Activated CD8-positive, alpha-beta T cell treated with anti-CD3 and anti-CD28 coated beads, Interleukin-2, amount 10 ng/mL, durations not matched to agents 7 days and 5 days (primary cell): Measurements from ENCODE around the gene SEC14L2. TPM values are rescaled to one million over a fixed set of nuclear protein-coding genes. Genes with fewer than 3 reads are reported as not detected.
A peak's percentile ranks its signal among the peaks of the same experiment; 100 is the strongest.
"Not testable (repeated sequence)": the region's sequence is repeated elsewhere in the genome, so short reads cannot be mapped to it uniquely, and the experiment has no call there.

ENCODE experiments used
- ATAC-seq: fragments of 150-1000 bp; cut with Tn5 transposase; one replicate; pipeline ENCODE4 v1.10.0; 2021; ENCODE audit warnings: moderate library complexity
- CTCF ChIA-PET: fragments of 350-600 bp; sonication (Branson Sonifier 250); formaldehyde crosslinking; loops from one replicate; lab custom pipeline; 2021; ENCODE audit warnings: antibody characterized with exemption; lab: Charles Lee
- POLR2A ChIA-PET: fragments of 350-600 bp; sonication (Branson Sonifier 250); formaldehyde crosslinking; loops from one replicate; lab custom pipeline; 2021; ENCODE audit warnings: antibody characterized with exemption; lab: Charles Lee
- DNase-seq: peaks from one replicate; pipeline ENCODE4 v3.0.0-alpha.2; 2020
- H3K27ac Mint-ChIP-seq: one replicate; pipeline ENCODE4 v1.8.0; 2021; ENCODE audit warnings: mild to moderate bottlenecking, mixed read lengths
- H3K27me3 Mint-ChIP-seq: one replicate; pipeline ENCODE4 v1.8.0; 2021; ENCODE audit warnings: low read depth, mixed read lengths
- H3K36me3 Mint-ChIP-seq: one replicate; pipeline ENCODE4 v1.8.0; 2021; ENCODE audit warnings: low read depth, mixed read lengths
- H3K4me1 Mint-ChIP-seq: one replicate; pipeline ENCODE4 v1.8.0; 2021; ENCODE audit warnings: low read depth, mixed read lengths
- H3K4me3 Mint-ChIP-seq: one replicate; pipeline ENCODE4 v1.8.0; 2021; ENCODE audit warnings: mild to moderate bottlenecking, mixed read lengths
- H3K9me3 Mint-ChIP-seq: one replicate; pipeline ENCODE4 v1.8.0; 2022; ENCODE audit warnings: mixed read lengths; ENCODE audit not compliant: insufficient read depth
- total RNA-seq, 2 experiments: library from RNA; stranded (reverse); gene quantifications; one replicate each; pipeline ENCODE4 v1.2.3, GENCODE V29; 2021

The SEC14L2 gene
- total RNA-seq, 2 experiments from 2014 or later: 9.7 to 13.1 TPM

DNA sequence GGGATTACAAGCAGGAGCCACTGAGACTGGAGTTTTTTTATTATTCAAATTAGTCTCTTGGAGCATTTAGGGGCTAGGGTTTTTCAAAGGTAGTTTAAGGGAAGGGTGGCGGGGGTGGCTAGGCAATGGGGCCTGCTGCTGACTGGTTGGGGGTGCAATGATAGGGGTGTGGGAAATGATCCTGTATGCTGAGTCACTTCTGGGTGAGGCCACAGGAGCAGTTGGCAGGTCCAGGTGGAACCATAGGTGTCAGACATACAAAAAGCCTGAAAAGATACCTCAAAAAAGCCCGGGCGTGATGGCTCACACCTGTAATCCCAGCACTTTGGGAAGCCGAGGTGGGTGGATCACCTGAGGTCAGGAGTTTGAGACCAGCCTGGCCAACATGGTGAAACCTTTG, 42.4 kb downstream of the SEC14L2 start:
- DNase-seq (no peak), ATAC-seq (no peak)
- no peak overlapping the region for H3K27ac Mint-ChIP-seq
- H3K4me1 Mint-ChIP-seq: peaks cover 42% of the 10 kb centered on the region
- peaks cover 12% of the 10 kb centered on the region for H3K9me3 Mint-ChIP-seq
- ChIA-PET CTCF (interaction anchor here (0.6 to 4.9 kb wide), 2 partner anchors 13 to 121 kb away, joined by 3 to 61 read pairs; partner anchors contain the start of gene MTFP1), POLR2A (interaction anchor here (7.1 kb wide), 1 partner anchor 14 kb away, joined by 39 read pairs; the partner anchor contains the start of gene MTFP1)
- H3K36me3 Mint-ChIP-seq: peaks cover 27% of the 10 kb centered on the region
- H3K27me3 Mint-ChIP-seq: peaks cover 21% of the 10 kb centered on the region
- no peak overlapping the region for H3K4me3 Mint-ChIP-seq

DNA sequence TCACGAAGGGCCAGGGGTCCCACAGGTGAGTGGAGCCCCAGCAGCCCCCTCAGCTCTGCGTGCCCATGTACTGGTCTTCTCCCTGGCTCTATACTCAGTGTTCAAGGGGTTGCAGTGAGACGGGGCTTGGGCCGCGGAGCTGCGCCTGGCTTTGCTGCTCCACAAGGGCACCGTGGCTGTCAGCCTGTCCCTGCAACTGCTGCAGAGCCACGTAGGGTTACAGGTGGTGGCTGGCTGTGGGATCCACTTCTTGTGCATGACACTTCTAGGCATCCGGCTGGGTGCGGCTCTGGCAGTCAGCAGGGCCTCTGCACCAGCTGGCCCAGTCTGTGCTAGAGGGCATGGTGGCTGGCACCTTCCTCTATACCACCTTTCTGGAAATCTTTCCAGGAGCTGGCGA, 43.0 kb downstream of the SEC14L2 start:
- POLR2A ChIA-PET: no interaction called here
- DNase-seq: no peak
- peaks cover 22% of the 10 kb centered on the region for H3K36me3 Mint-ChIP-seq
- H3K27ac Mint-ChIP-seq: no peak overlapping the region
- H3K4me1 Mint-ChIP-seq: peaks cover 40% of the 10 kb centered on the region
- H3K4me3 Mint-ChIP-seq: no peak overlapping the region
- ATAC-seq: no peak
- CTCF ChIA-PET: no interaction called here
- H3K27me3 Mint-ChIP-seq: peaks cover 21% of the 10 kb centered on the region
- peaks cover 12% of the 10 kb centered on the region for H3K9me3 Mint-ChIP-seq

DNA sequence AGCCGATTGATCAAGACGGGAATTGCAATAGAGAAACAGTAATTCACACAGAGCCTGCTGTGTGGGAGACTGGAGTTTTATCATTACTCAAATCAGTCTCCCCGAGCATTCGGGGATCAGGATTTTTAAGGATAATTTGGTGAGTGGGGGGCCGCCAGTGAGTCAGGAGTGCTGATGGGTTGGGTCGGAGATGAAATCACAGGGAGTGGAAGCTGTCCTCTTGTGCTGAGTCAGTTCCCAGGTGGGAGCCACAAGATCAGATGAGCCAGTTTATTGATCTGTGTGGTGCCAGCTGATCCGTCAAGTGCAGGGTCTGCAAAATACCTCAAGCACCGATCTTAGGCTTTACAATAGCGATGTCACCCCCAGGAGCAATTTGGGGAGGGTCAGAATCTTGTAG, 44.3 kb downstream of the SEC14L2 start:
- Mint-ChIP-seq H3K27ac (peak overlapping the region; percentile 57), H3K4me3 (no peak overlapping the region), H3K4me1 (peaks cover 34% of the 10 kb centered on the region), H3K36me3 (peaks cover 12% of the 10 kb centered on the region), H3K9me3 (peaks cover 8% of the 10 kb centered on the region), H3K27me3 (peaks cover 25% of the 10 kb centered on the region)
- CTCF ChIA-PET: no interaction called here
- POLR2A ChIA-PET: no interaction called here
- ATAC-seq (no peak), DNase-seq (no peak)

DNA sequence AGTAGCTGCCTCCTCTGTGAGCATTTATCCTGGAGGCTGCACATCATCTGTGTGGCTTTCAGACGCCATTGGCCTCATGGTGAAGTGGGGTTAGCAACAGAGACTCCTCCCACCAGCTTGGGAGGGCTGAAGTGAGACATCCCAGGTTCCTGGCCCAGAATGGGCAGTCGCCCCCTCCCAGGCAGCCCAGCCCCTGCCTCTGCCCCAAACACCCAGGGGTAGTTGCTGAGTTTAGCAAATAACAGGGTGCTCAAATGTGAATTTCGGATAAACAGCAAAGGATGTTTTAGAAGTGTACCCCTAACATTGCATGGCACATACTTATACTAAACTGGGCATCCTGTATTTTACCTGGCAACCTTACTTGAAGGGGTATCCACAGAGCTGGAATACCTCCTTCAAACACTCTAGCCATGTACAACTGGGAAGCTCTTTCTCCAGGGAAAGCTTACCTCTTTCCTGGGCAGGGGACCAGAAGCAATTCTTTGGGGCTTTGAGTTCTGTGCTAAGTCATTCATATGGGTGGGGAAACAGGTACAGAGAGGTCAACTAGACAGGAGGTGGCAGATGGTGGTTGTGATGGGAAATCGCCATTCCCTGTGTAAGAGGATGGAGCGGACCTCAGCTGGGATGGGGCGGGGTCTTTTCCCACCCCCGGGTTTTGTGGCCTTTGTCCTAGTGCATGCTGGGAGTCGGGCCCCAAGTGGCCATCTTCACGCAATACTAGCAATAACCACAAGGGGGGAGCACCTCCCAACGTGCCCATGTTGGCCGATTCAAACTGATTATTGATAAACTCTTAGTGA, 48.0 kb downstream of the SEC14L2 start:
- no peak overlapping the region for H3K27ac Mint-ChIP-seq
- peak; percentile 70 for DNase-seq
- H3K4me1 Mint-ChIP-seq: peaks cover 32% of the 10 kb centered on the region
- H3K36me3 Mint-ChIP-seq: peaks cover 8% of the 10 kb centered on the region
- peaks cover 18% of the 10 kb centered on the region for H3K27me3 Mint-ChIP-seq
- peaks cover 8% of the 10 kb centered on the region for H3K9me3 Mint-ChIP-seq
- ChIA-PET POLR2A (no interaction called here), CTCF (interaction anchor here (0.6 to 4.2 kb wide), 20 partner anchors 8 to 190 kb away, joined by 3 to 44 read pairs (median 5); partner anchors contain the start of genes MTFP1, SEC14L2 and SLC35E4)
- H3K4me3 Mint-ChIP-seq: no peak overlapping the region
- peak; percentile 43 for ATAC-seq

DNA sequence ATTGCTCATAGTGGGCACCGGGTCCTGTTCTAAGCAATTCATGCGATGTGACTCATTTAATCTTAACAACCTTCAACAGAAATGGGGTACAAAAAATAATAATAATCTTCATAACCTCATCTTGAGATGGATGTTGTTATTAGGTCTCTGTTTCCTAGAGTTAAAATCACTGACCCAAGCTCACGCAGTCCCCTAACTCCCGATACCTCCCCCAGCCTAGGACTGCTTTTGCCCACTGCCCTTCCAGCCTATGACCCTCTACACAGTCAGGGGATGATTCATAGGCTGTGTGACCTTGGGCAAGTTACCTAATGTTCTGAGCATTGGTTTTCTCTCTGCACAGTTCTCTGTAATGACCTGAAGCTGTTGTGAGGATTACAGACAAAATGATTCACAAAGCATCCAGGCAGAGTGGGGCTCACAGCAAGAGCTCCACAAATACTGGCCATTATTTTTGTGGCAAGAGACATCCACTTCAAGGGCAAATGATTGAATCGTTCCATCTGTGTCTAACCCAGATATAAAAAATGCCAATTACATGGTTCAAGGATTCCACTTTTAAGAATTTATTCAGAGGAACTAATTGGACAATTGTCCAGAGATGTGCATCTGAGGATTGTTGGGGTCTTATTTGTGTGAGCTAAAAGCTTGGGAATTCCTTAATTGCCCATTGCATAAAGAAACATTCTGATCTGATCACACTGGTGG, 48.8 kb downstream of the SEC14L2 start:
- H3K27ac Mint-ChIP-seq: no peak overlapping the region
- peaks cover 8% of the 10 kb centered on the region for H3K36me3 Mint-ChIP-seq
- peaks cover 19% of the 10 kb centered on the region for H3K27me3 Mint-ChIP-seq
- H3K9me3 Mint-ChIP-seq: peaks cover 8% of the 10 kb centered on the region
- H3K4me3 Mint-ChIP-seq: no peak overlapping the region
- no peak for ATAC-seq
- DNase-seq: no peak
- H3K4me1 Mint-ChIP-seq: peaks cover 32% of the 10 kb centered on the region
- ChIA-PET CTCF (interaction anchor here (0.7 to 4.2 kb wide), 15 partner anchors 8 to 309 kb away, joined by 3 to 44 read pairs (median 4); partner anchors contain the start of genes CASTOR1 and MTFP1), POLR2A (no interaction called here)

DNA sequence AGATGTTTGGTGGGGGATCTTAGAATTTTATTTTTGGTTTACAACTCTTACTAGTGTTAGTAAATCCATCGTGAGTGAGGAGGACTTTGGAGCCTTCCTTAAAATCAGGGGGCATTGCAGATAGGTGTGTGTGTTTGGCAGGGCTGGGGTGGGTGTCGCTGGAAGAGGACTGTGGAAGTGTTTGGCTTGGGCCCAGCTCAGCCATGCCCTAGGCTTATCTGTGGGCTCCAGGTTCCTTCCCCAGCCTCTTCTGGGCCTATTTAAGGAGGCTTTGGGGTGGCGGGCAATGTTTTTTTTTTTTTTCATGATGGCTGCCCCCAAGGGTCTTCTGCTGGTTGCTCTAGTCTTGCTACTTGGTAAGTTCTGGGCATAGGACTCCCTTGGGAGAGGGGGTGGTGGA, 50.8 kb downstream of the SEC14L2 start:
- peaks cover 21% of the 10 kb centered on the region for H3K27me3 Mint-ChIP-seq
- DNase-seq (no peak), ATAC-seq (no peak)
- H3K9me3 Mint-ChIP-seq: no peaks in the 10 kb centered on the region
- no peak overlapping the region for H3K27ac Mint-ChIP-seq
- ChIA-PET CTCF (interaction anchor here (0.7 kb wide), 1 partner anchor 11 kb away, joined by 3 read pairs; no protein-coding TSS in a partner anchor), POLR2A (no interaction called here)
- H3K4me1 Mint-ChIP-seq: peaks cover 19% of the 10 kb centered on the region
- H3K36me3 Mint-ChIP-seq: no peaks in the 10 kb centered on the region
- no peak overlapping the region for H3K4me3 Mint-ChIP-seq

DNA sequence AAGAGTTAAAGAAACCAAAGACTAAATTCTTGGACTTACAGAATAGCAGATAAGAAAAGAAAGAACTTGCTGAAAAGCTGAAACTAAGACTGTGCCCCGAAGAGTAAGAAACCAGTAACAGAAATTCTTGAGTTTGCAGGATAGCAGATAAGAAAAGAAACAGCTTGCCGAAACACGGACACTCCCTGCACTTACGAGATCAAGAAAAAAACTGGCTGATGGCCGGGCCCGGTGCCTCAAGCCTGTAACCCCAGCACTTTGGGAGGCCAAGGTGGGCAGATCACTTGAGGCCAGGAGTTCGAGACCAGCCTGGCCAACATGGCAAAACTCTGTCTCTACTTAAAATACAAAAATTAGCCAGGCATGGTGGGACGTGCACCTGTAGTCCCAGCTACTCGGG, 54.7 kb downstream of the SEC14L2 start:
- H3K4me1 Mint-ChIP-seq, CTCF ChIA-PET, ATAC-seq, H3K27ac Mint-ChIP-seq, H3K4me3 Mint-ChIP-seq, H3K36me3 Mint-ChIP-seq, H3K9me3 Mint-ChIP-seq, POLR2A ChIA-PET, DNase-seq: not testable (repeated sequence)
- H3K27me3 Mint-ChIP-seq: peaks cover 14% of the 10 kb centered on the region

DNA sequence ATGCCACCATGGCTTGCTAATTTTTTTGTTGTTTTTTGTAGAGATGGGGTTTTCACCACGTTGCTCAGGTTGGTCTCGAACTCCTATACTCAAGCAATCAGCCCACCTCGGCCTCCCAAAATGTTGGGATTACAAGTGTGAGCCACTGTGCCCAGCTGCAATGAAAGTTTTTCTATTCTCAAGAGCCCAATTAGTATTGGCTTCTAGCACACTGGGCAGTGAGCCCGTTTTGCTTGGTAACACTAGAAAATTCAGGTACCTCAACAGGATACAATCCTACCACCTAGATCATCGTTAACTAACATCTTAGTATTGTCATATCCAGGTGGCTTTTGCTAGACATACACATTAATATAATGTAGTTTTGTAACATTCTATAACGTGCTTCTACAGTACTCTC, 56.0 kb downstream of the SEC14L2 start:
- H3K9me3 Mint-ChIP-seq: no peaks in the 10 kb centered on the region
- ChIA-PET POLR2A (no interaction called here), CTCF (interaction anchor here (1.6 to 2.3 kb wide), 2 partner anchors 8 to 33 kb away, joined by 7 to 13 read pairs; no protein-coding TSS in a partner anchor)
- H3K27me3 Mint-ChIP-seq: peaks cover 15% of the 10 kb centered on the region
- H3K4me3 Mint-ChIP-seq: no peak overlapping the region
- H3K4me1 Mint-ChIP-seq: no peaks in the 10 kb centered on the region
- DNase-seq (no peak), ATAC-seq (no peak)
- H3K27ac Mint-ChIP-seq: no peak overlapping the region
- H3K36me3 Mint-ChIP-seq: no peaks in the 10 kb centered on the region

DNA sequence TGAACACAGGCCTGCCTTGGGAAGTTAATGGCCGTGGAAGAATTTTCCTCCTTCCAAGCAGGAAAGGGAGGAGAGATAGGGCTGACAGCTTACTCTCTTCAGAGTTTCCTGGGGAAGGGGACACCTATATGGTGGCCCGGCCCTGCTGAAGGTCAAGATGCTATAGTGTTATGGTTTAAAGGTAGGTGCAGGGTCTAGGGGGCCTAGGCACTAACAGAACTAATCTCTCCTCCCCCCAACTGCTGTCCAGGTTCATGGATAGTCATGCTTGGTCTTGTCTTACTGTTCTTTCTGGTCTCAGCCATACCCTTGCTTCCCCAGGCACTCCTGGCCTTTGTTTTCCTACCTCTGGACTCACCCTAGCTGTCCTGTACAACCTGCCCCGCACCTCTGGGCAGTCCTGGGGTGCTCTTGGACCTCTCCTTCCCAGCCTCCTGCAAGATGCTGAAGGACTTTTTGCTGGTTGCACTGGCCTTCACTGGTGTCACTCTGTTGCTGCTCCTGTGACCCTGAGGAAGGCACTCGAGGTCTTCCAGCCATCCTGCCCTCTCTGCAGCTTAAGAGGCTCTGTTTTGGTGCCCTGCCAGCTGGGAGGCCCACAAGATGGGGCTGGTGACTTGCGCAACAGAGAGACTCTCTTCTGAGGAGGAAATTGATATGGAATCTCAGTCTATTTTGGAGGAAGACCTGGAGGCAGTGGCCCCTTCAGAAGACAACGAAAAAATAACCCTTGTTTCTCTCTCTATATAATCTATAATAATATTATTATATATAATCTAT, 57.1 kb downstream of the SEC14L2 start:
- POLR2A ChIA-PET: no interaction called here
- ATAC-seq: peak; percentile 57
- Mint-ChIP-seq H3K27ac (no peak overlapping the region), H3K4me3 (no peak overlapping the region), H3K9me3 (no peaks in the 10 kb centered on the region), H3K36me3 (no peaks in the 10 kb centered on the region), H3K27me3 (peaks cover 15% of the 10 kb centered on the region), H3K4me1 (no peaks in the 10 kb centered on the region)
- peak; percentile 61 for DNase-seq
- CTCF ChIA-PET: interaction anchor here (1.6 to 2.3 kb wide), 2 partner anchors 9 to 32 kb away, joined by 7 to 13 read pairs; no protein-coding TSS in a partner anchor

DNA sequence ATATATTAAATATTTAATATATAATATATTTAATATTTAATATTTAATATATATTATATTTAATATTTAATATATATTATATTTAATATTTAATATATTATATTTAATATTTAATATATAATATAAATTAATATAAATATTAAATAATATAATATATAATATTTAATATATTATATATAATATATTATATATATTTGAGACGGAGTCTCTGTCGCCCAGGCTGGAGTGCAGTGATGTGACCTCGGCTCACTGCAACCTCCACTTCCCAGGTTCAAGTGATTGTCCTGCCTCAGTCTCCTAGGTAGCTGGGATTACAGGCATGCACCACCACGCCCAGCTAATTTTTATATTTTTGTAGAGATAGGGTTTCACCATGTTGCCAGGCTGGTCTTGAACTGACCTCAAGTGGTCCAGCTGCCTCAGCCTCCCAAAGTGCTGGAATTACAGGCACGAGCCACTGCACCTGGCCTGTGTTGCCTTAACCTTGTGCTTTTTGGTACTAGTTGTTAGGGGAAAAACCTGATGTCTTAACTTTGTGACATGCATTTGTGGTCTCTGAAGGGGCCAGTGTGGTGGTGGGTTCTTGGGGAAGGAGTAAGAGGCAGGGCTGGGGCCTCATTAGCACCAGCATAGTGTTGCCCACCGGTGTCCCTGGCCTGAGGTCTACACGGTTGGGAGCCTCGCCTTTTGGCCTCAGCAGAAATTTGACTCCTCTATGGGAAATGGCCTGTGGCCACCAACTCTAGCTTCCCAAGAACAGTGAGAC, 58.4 kb downstream of the SEC14L2 start:
- ChIA-PET CTCF (interaction anchor here (2.0 kb wide), 1 partner anchor 11 kb away, joined by 5 read pairs; no protein-coding TSS in a partner anchor), POLR2A (no interaction called here)
- no peaks in the 10 kb centered on the region for H3K36me3 Mint-ChIP-seq
- no peak for ATAC-seq
- H3K27ac Mint-ChIP-seq: no peak overlapping the region
- peaks cover 15% of the 10 kb centered on the region for H3K27me3 Mint-ChIP-seq
- H3K4me3 Mint-ChIP-seq: no peak overlapping the region
- no peak for DNase-seq
- no peaks in the 10 kb centered on the region for H3K9me3 Mint-ChIP-seq
- no peaks in the 10 kb centered on the region for H3K4me1 Mint-ChIP-seq

DNA sequence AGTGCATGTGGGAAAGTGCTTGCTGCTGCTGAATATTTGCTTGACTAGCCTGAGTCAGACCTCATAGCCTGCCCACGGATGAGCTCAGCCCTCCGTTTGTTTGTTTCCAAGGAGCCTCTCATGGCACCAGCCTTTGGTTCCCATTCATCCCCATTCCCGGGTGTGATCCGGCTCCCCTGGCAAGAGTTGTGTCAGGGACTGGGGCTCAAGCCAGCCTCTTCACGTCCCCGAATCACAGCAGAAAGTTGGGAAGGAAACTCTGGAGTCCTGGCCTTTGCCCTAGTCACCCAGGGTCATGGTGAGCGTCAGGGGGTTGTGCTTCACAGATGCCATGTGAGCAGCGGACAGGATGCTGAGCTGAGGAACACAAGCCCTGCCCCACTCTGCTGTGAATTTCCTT, 61.2 kb downstream of the SEC14L2 start:
- no peaks in the 10 kb centered on the region for H3K9me3 Mint-ChIP-seq
- no peak for DNase-seq
- ChIA-PET CTCF (interaction anchor here (2.4 kb wide), 1 partner anchor 12 kb away, joined by 6 read pairs; no protein-coding TSS in a partner anchor), POLR2A (no interaction called here)
- H3K27me3 Mint-ChIP-seq: peaks cover 7% of the 10 kb centered on the region
- no peak overlapping the region for H3K4me3 Mint-ChIP-seq
- H3K27ac Mint-ChIP-seq: no peak overlapping the region
- no peaks in the 10 kb centered on the region for H3K4me1 Mint-ChIP-seq
- H3K36me3 Mint-ChIP-seq: no peaks in the 10 kb centered on the region
- ATAC-seq: no peak
